SU-DHL-6 (cell line): ENCODE results near the gene CDK5RAP2.
"Not testable (repeated sequence)": the region's sequence is repeated elsewhere in the genome, so short reads cannot be mapped to it uniquely, and the experiment has no call there.

Experiments used
- H2AFZ ChIP-seq: fragments of 200-600 bp; sonication (generic); 2 replicates; pipeline ENCODE4 v1.6.1; 2014; ENCODE audit warnings: low read depth, mild to moderate bottlenecking, moderate library complexity, mixed read lengths, antibody characterized with exemption, low read length; ENCODE audit not compliant: severe bottlenecking
- H3F3A ChIP-seq: fragments of 200-600 bp; shearing (Covaris generic); 2 replicates; pipeline ENCODE4 v1.6.0; 2016; ENCODE audit warnings: antibody characterized with exemption, mild to moderate bottlenecking; ENCODE audit not compliant: insufficient read depth
- H3K27ac ChIP-seq: fragments of 200-600 bp; sonication (generic); 2 replicates; pipeline ENCODE4 v1.5.1; 2016; ENCODE audit warnings: low read depth, mild to moderate bottlenecking, low read length, moderate library complexity, mixed read lengths
- H3K27me3 ChIP-seq: fragments of 200-600 bp; sonication (generic), shearing (Covaris generic); 2 replicates; pipeline ENCODE4 v1.6.0; 2014; ENCODE audit warnings: mild to moderate bottlenecking, low read length
- H3K36me3 ChIP-seq: fragments of 200-600 bp; sonication (generic); 2 replicates; pipeline ENCODE4 v1.6.1; 2014; ENCODE audit warnings: mild to moderate bottlenecking, low read length, mixed read lengths
- H3K4me2 ChIP-seq: fragments of 300-600, 200-600 bp; shearing (Covaris generic), sonication (generic); 2 replicates; pipeline ENCODE4 v1.6.0; 2014; ENCODE audit warnings: low read length, low read depth, mild to moderate bottlenecking; ENCODE audit not compliant: poor library complexity, severe bottlenecking
- H3K4me3 ChIP-seq: fragments of 200-600 bp; sonication (generic); 2 replicates; pipeline ENCODE4 v1.5.1; 2014; ENCODE audit warnings: antibody characterized with exemption, low read length, mild to moderate bottlenecking, mixed read lengths; ENCODE audit not compliant: insufficient read depth, poor library complexity, severe bottlenecking
- H3K79me2 ChIP-seq: fragments of 200-600 bp; sonication (generic); 2 replicates; pipeline ENCODE4 v1.6.1; 2014; ENCODE audit warnings: mild to moderate bottlenecking, low read length, moderate library complexity; ENCODE audit not compliant: insufficient read depth
- H3K9ac ChIP-seq: fragments of 200-600 bp; sonication (generic); 2 replicates; pipeline ENCODE4 v1.7.0; 2014; ENCODE audit warnings: mild to moderate bottlenecking, low read length
- H3K9me2 ChIP-seq: fragments of 200-600 bp; sonication (generic); replicated peaks from 2 replicates; pipeline ENCODE4 v1.6.1; 2014; ENCODE audit warnings: low read length; ENCODE audit not compliant: insufficient read depth
- H3K9me3 ChIP-seq: fragments of 200-600 bp; sonication (generic); 2 replicates; pipeline ENCODE4 v1.6.1; 2014; ENCODE audit warnings: low read length, mixed read lengths; ENCODE audit not compliant: insufficient read depth
- H4K20me1 ChIP-seq: fragments of 200-600 bp; sonication (generic); 2 replicates; pipeline ENCODE4 v1.6.1; 2014; ENCODE audit warnings: low read depth, mild to moderate bottlenecking, antibody characterized with exemption, low read length, moderate library complexity, mixed read lengths
- EZH2phosphoT487 ChIP-seq: fragments of 200-600 bp; sonication (generic), shearing (Covaris generic); conservative IDR thresholded peaks from 2 replicates; pipeline ENCODE4 v1.6.1; 2018; ENCODE audit warnings: mild to moderate bottlenecking, antibody characterized with exemption, low read length, moderate library complexity, mixed read lengths
- TF ChIP-seq, protein P1 (sequence below): fragments of 200-600 bp; sonication (generic); IDR thresholded peaks from one replicate; pipeline ENCODE4 v1.5.1; 2017; ENCODE audit warnings: antibody characterized with exemption, mild to moderate bottlenecking, low read length, moderate library complexity; ENCODE audit not compliant: insufficient read depth, poor library complexity, severe bottlenecking

Gene CDK5RAP2

GRCh38 chr9:120534266-120534665, 45.7 kb downstream of the CDK5RAP2 start:
- H3K36me3 ChIP-seq, result peaks cover 24% of the 10 kb centered on the region; the same call in 1 of the 2 replicates
- no peak overlapping the region for H3K9ac ChIP-seq
- H3F3A ChIP-seq, result no peaks in the 10 kb centered on the region
- H3K9me2 ChIP-seq, result no peaks in the 10 kb centered on the region
- H3K4me3 ChIP-seq, result no peak overlapping the region
- H2AFZ ChIP-seq, result no peak overlapping the region
- no peak for TF ChIP-seq EZH2phosphoT487
- TF ChIP-seq, protein P1, sequence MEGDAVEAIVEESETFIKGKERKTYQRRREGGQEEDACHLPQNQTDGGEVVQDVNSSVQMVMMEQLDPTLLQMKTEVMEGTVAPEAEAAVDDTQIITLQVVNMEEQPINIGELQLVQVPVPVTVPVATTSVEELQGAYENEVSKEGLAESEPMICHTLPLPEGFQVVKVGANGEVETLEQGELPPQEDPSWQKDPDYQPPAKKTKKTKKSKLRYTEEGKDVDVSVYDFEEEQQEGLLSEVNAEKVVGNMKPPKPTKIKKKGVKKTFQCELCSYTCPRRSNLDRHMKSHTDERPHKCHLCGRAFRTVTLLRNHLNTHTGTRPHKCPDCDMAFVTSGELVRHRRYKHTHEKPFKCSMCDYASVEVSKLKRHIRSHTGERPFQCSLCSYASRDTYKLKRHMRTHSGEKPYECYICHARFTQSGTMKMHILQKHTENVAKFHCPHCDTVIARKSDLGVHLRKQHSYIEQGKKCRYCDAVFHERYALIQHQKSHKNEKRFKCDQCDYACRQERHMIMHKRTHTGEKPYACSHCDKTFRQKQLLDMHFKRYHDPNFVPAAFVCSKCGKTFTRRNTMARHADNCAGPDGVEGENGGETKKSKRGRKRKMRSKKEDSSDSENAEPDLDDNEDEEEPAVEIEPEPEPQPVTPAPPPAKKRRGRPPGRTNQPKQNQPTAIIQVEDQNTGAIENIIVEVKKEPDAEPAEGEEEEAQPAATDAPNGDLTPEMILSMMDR, result no peak
- H3K4me2 ChIP-seq, result no peak overlapping the region
- no peaks in the 10 kb centered on the region for H3K9me3 ChIP-seq
- no peaks in the 10 kb centered on the region for H4K20me1 ChIP-seq
- H3K27ac ChIP-seq, result no peak overlapping the region
- H3K27me3 ChIP-seq, result no peaks in the 10 kb centered on the region
- no peaks in the 10 kb centered on the region for H3K79me2 ChIP-seq

DNA sequence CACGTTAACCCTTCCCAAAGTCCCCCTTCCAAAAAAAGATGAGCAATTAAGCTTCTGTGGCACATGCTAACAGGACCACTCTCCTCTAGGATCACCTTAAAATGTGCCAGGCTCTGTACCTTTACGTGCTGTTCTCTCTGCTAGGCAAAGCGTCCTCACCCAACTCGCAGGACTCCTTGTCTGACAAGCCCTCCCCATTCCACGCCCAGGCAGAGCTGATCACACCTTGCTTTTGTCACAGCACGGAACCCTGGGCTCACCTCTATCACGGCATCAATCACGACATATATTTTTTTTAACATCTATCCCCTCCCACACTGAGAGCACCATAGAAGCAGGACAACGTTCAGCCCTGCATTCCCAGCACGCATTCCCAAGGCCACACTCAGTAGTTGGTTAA, 47.1 kb downstream of the CDK5RAP2 start:
- Histone ChIP-seq H3K79me2 (no peaks in the 10 kb centered on the region), H3K9me3 (no peaks in the 10 kb centered on the region), H3F3A (no peaks in the 10 kb centered on the region), H3K27me3 (no peaks in the 10 kb centered on the region), H3K4me2 (no peak overlapping the region), H2AFZ (no peak overlapping the region), H3K9me2 (no peaks in the 10 kb centered on the region), H3K36me3 (peaks cover 26% of the 10 kb centered on the region), H4K20me1 (no peaks in the 10 kb centered on the region), H3K4me3 (no peak overlapping the region), H3K9ac (no peak overlapping the region), H3K27ac (no peak overlapping the region)
- TF ChIP-seq EZH2phosphoT487, result no peak

GRCh38 chr9:120532475-120532874, 47.5 kb downstream of the CDK5RAP2 start:
- H3K27ac ChIP-seq, result no peak overlapping the region
- TF ChIP-seq, protein P1, result no peak
- TF ChIP-seq EZH2phosphoT487, result no peak
- no peak overlapping the region for H3K9ac ChIP-seq
- no peak overlapping the region for H3K4me3 ChIP-seq
- no peaks in the 10 kb centered on the region for H3K9me3 ChIP-seq
- no peaks in the 10 kb centered on the region for H3K27me3 ChIP-seq
- no peak overlapping the region for H3K4me2 ChIP-seq
- no peaks in the 10 kb centered on the region for H3K79me2 ChIP-seq
- peaks cover 31% of the 10 kb centered on the region for H3K36me3 ChIP-seq
- no peaks in the 10 kb centered on the region for H3F3A ChIP-seq
- H4K20me1 ChIP-seq, result no peaks in the 10 kb centered on the region
- no peaks in the 10 kb centered on the region for H3K9me2 ChIP-seq
- no peak overlapping the region for H2AFZ ChIP-seq

DNA sequence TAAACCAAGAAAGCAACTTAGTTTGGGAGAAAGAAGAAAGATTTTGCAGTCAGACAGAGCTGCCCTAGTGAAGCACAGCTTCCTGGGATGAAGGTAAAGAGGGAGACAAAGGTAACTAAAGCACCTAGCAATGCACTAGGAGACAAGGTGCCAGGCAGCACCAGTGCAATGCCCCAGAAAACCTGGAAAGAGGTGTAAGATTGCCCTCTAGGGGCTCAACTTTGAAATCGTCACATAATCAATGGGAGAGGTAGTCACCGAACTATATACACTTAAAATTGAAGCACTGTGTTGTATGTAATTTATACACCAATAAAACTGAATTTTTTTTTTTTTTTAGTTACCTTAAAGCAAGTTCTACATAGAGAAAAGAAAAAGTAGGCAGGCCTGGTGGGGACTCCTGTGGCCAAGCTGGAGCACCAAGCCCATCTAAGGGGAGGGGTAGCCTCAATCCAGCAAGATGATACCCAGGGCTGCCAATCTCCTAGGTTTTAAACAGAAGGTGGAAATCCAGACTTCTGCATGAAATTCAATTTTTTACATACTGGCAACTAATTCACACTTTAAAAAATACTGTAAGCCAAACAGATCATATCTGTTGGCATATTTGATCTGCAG, 48.2 kb downstream of the CDK5RAP2 start:
- Histone ChIP-seq H2AFZ (no peak overlapping the region), H3K4me2 (no peak overlapping the region), H4K20me1 (no peaks in the 10 kb centered on the region), H3K9ac (no peak overlapping the region), H3K79me2 (no peaks in the 10 kb centered on the region), H3K4me3 (no peak overlapping the region), H3K27me3 (no peaks in the 10 kb centered on the region), H3K9me3 (no peaks in the 10 kb centered on the region), H3K9me2 (no peaks in the 10 kb centered on the region), H3K27ac (no peak overlapping the region), H3K36me3 (peaks cover 29% of the 10 kb centered on the region), H3F3A (no peaks in the 10 kb centered on the region)
- TF ChIP-seq, protein P1, result no peak
- no peak for TF ChIP-seq EZH2phosphoT487

GRCh38 chr9:120530220-120530832, 49.6 kb downstream of the CDK5RAP2 start:
- H3K9me2 ChIP-seq, H3K79me2 ChIP-seq, H3K4me3 ChIP-seq, H3K4me2 ChIP-seq, H4K20me1 ChIP-seq, H3K27ac ChIP-seq, H3K9ac ChIP-seq, H2AFZ ChIP-seq, H3K9me3 ChIP-seq, H3F3A ChIP-seq, H3K27me3 ChIP-seq: not testable (repeated sequence)
- H3K36me3 ChIP-seq, result peaks cover 31% of the 10 kb centered on the region
